ENCODE measurements around the gene KMT2C. TPM values are rescaled to one million over a fixed set of nuclear protein-coding genes. Genes with fewer than 3 reads are reported as not detected.

KMT2C gene
- total RNA-seq, 3 donors from 2014 or later (not counting 1 experiment from before 2014, with no cell fraction given), result 159 to 177 (median 167) TPM

GRCh38 chr7:152122540-152122939, 313.3 kb downstream of the KMT2C start:
- H3K27me3 ChIP-seq (ENCODE audit: control insufficient read depth, insufficient read depth, low read length), result no peaks in the 10 kb centered on the region
- DNase-seq (no peak), ATAC-seq (no peak)
- no peak overlapping the region for H3K4me3 Mint-ChIP-seq
- H3K36me3 Mint-ChIP-seq, result peaks cover 44% of the 10 kb centered on the region
- H3K9me3 ChIP-seq (ENCODE audit: control insufficient read depth, insufficient read depth, low read length), result peaks cover 3% of the 10 kb centered on the region
- intact Hi-C loops (cut with micrococcal nuclease), result no loop called here
- no peak overlapping the region for H3K4me3 ChIP-seq (ENCODE audit: low read length)
- H3K27ac ChIP-seq (ENCODE audit: low read length), result no peak overlapping the region
- H3K4me1 ChIP-seq (ENCODE audit: control insufficient read depth, insufficient read depth, low read length), result no peaks in the 10 kb centered on the region
- no peaks in the 10 kb centered on the region for H3K27me3 Mint-ChIP-seq (ENCODE audit: low read depth in 2 of 2)
- WGBS (ENCODE audit: insufficient coverage), result no CpG with 5 or more reads among the region's 1 CpG
- peaks cover 5 to 6% of the 10 kb centered on the region in 2 donors for H3K4me1 Mint-ChIP-seq
- no peaks in the 10 kb centered on the region for H3K9me3 Mint-ChIP-seq
- peak overlapping the region in 1 of 2 donors; percentile 33 for H3K27ac Mint-ChIP-seq
- TF ChIP-seq CTCF (IDR thresholded peaks at IDR 0.05), result no peak
- H3K36me3 ChIP-seq (ENCODE audit: control insufficient read depth, insufficient read depth, low read length), result peaks cover 74% of the 10 kb centered on the region

DNA sequence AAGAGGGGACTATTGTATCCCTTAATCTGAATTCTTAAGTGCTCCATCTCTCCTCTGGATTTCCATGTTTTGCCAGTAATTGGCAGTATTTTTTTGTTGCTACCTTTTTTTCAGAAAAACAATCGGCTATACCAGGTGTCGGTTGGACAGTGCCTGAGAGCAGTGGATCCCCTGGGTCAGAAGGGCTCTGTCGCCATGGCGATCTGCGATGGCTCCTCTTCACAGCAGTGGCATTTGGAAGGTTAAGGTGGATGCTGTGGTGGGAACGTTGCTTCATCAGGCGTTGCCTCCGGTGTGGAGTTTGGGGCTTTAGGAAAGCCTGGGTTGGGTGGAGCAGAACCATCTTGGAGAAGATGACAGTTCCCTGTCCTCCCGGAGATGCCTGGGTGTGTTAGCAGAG, 314.4 kb downstream of the KMT2C start:
- Histone ChIP-seq H3K9me3 (ENCODE audit: control insufficient read depth, insufficient read depth, low read length) (peaks cover 3% of the 10 kb centered on the region), H3K4me1 (ENCODE audit: control insufficient read depth, insufficient read depth, low read length) (no peaks in the 10 kb centered on the region), H3K4me3 (ENCODE audit: low read length) (no peak overlapping the region), H3K27ac (ENCODE audit: low read length) (no peak overlapping the region), H3K27me3 (ENCODE audit: control insufficient read depth, insufficient read depth, low read length) (no peaks in the 10 kb centered on the region), H3K36me3 (ENCODE audit: control insufficient read depth, insufficient read depth, low read length) (peaks cover 83% of the 10 kb centered on the region)
- Mint-ChIP-seq H3K9me3 (no peaks in the 10 kb centered on the region), H3K36me3 (peaks cover 44% of the 10 kb centered on the region), H3K27ac (peak overlapping the region in 1 of 2 donors; percentile 51), H3K4me3 (no peak overlapping the region), H3K27me3 (ENCODE audit: low read depth in 2 of 2) (no peaks in the 10 kb centered on the region), H3K4me1 (peaks cover 0 to 6% of the 10 kb centered on the region in 2 donors)
- intact Hi-C loops (cut with micrococcal nuclease), result no loop called here
- 99% methylated on average over 8 of the region's 9 CpGs for WGBS (ENCODE audit: insufficient coverage)
- no peak for TF ChIP-seq CTCF (IDR thresholded peaks at IDR 0.05)
- ATAC-seq (no peak), DNase-seq (no peak)

DNA sequence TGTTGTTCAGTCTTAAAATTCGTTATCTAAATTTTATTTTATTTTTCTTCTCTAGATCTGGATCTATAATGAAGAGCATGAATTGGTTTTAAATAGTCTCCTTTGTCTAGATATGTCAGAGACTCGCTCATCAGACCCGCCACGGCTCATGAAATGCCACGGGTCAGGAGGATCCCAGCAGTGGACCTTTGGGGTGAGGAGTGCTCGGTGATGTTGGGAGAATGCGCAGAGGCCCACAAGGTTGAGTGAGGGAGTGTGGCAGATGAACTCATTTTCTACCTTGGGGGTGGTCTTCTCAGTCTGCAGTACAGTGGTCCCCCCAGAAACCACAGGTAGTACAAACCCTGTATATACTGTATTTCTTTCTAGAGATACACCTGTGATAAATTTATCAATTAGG, 315.0 kb downstream of the KMT2C start:
- no peak overlapping the region for H3K4me3 ChIP-seq (ENCODE audit: low read length)
- Mint-ChIP-seq H3K27me3 (ENCODE audit: low read depth in 2 of 2) (no peaks in the 10 kb centered on the region), H3K9me3 (no peaks in the 10 kb centered on the region), H3K36me3 (peaks cover 44% of the 10 kb centered on the region), H3K27ac (no peak overlapping the region), H3K4me3 (no peak overlapping the region), H3K4me1 (peaks cover 0 to 6% of the 10 kb centered on the region in 2 donors)
- intact Hi-C loops (cut with micrococcal nuclease), result no loop called here
- H3K4me1 ChIP-seq (ENCODE audit: control insufficient read depth, insufficient read depth, low read length), result no peaks in the 10 kb centered on the region
- ATAC-seq (no peak), DNase-seq (no peak)
- 98% methylated on average over 6 of the region's 7 CpGs for WGBS (ENCODE audit: insufficient coverage)
- peaks cover 83% of the 10 kb centered on the region for H3K36me3 ChIP-seq (ENCODE audit: control insufficient read depth, insufficient read depth, low read length)
- no peak overlapping the region for H3K27ac ChIP-seq (ENCODE audit: low read length)
- no peaks in the 10 kb centered on the region for H3K27me3 ChIP-seq (ENCODE audit: control insufficient read depth, insufficient read depth, low read length)
- H3K9me3 ChIP-seq (ENCODE audit: control insufficient read depth, insufficient read depth, low read length), result peaks cover 3% of the 10 kb centered on the region
- no peak for TF ChIP-seq CTCF (IDR thresholded peaks at IDR 0.05)

DNA sequence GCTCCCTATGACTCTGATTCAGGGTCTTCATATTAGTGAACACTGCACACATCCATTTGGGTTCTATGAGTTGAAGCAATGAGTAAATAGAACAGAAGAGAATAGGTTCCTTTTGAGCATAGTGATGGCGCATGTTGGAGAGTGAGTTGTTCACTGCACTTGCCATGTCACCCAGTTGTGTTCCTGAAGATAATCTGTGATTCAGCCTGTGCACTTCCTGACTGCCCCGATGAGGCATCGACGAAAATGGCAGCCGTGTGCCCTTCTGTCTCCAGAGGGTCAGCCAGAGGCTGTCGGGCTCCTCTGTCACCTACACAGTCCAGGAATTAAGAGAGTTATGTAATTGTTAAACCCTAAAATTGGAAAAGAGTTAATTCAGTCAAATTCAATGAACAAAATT, 315.6 kb downstream of the KMT2C start:
- no peak for ATAC-seq
- TF ChIP-seq CTCF (IDR thresholded peaks at IDR 0.05), result no peak
- H3K4me1 Mint-ChIP-seq, result peaks cover 0 to 6% of the 10 kb centered on the region in 2 donors
- Histone ChIP-seq H3K4me3 (ENCODE audit: low read length) (no peak overlapping the region), H3K9me3 (ENCODE audit: control insufficient read depth, insufficient read depth, low read length) (peaks cover 3% of the 10 kb centered on the region), H3K36me3 (ENCODE audit: control insufficient read depth, insufficient read depth, low read length) (peaks cover 80% of the 10 kb centered on the region), H3K27ac (ENCODE audit: low read length) (no peak overlapping the region), H3K4me1 (ENCODE audit: control insufficient read depth, insufficient read depth, low read length) (no peaks in the 10 kb centered on the region), H3K27me3 (ENCODE audit: control insufficient read depth, insufficient read depth, low read length) (no peaks in the 10 kb centered on the region)
- WGBS (ENCODE audit: insufficient coverage), result 90% methylated on average over 6 of the region's 6 CpGs
- no peaks in the 10 kb centered on the region for H3K9me3 Mint-ChIP-seq
- no peak overlapping the region for H3K27ac Mint-ChIP-seq
- peaks cover 40% of the 10 kb centered on the region for H3K36me3 Mint-ChIP-seq
- H3K27me3 Mint-ChIP-seq (ENCODE audit: low read depth in 2 of 2), result no peaks in the 10 kb centered on the region
- DNase-seq, result no peak
- no peak overlapping the region for H3K4me3 Mint-ChIP-seq
- intact Hi-C loops (cut with micrococcal nuclease), result no loop called here

Data from natural killer cell (primary cell).